HepG2 (cell line): ENCODE results near the gene TMEM62. TPM values are rescaled to one million over a fixed set of nuclear protein-coding genes. Genes with fewer than 3 reads are reported as not detected.

Experiments
- ISX ChIP-seq: sonication (generic); formaldehyde crosslinking; conservative IDR thresholded peaks from 2 replicates; pipeline ENCODE4 v1.5.0; 2020; ENCODE audit warnings: missing genetic modification reagents
- LCORL ChIP-seq, 2 experiments: fragments of 450-650 bp in 1 of 2; sonication (generic) in 1 of 2; formaldehyde crosslinking in 1 of 2; IDR thresholded peaks; 2 replicates each; pipeline versions ENCODE4 v1.5.0 to v1.6.1; 2017 to 2020; ENCODE audit warnings: antibody characterized with exemption in 1 of 2, missing genetic modification reagents in 1 of 2
- SALL1 ChIP-seq: sonication (generic); formaldehyde crosslinking; IDR thresholded peaks from 2 replicates; pipeline ENCODE4 v1.8.0; 2022; ENCODE audit warnings: mild to moderate bottlenecking, missing genetic modification reagents
- ZBTB21 ChIP-seq: sonication (generic); formaldehyde crosslinking; IDR thresholded peaks from 2 replicates; pipeline ENCODE4 v1.4.0; 2020; ENCODE audit warnings: missing genetic modification reagents
- ZNF138 ChIP-seq: sonication (generic); formaldehyde crosslinking; IDR thresholded peaks from 2 replicates; pipeline ENCODE4 v1.5.0; 2020; ENCODE audit warnings: mild to moderate bottlenecking, low read depth, missing genetic modification reagents
- ZNF24 ChIP-seq: fragments of 450-650 bp; IDR thresholded peaks from 2 replicates; pipeline ENCODE4 v1.6.1; 2017; ENCODE audit warnings: antibody characterized with exemption, mild to moderate bottlenecking
- polyA plus RNA-seq, 8 experiments: library from polyadenylated mRNA; depleted of rRNA in 3 of 8; stranded (reverse) in 7 of 8; unstranded in 1 of 8; fragments of >200 nt; fragmentation: Illumina TruSeq in 4 of 8; extraction: Trizol in 4 of 8; gene quantifications; 2 replicates each; pipeline versions ENCODE4 v1.2.1 to v1.2.3, GENCODE V29; 2011 to 2016; ENCODE audit warnings: low read depth in 4 of 8, missing spikeins in 1 of 8, mixed read lengths in 1 of 8; ENCODE audit not compliant: insufficient read depth in 1 of 8
- total RNA-seq, 5 experiments: library from RNA; depleted of rRNA; stranded (reverse); fragments of >200 nt; fragmentation: Illumina TruSeq; extraction: Trizol; gene quantifications; 2 replicates each; pipeline ENCODE4 v1.2.3, GENCODE V29; 2016; ENCODE audit warnings: low read depth in 1 of 5
- TF ChIP-seq, protein P1 (sequence below), 2 experiments: sonication (generic) in 1 of 2; formaldehyde crosslinking in 1 of 2; IDR thresholded peaks; 2 replicates each; pipeline versions ENCODE4 v1.4.0 to v1.6.1; 2018 to 2020; ENCODE audit warnings: missing genetic modification reagents in 2 of 2, borderline replicate concordance in 1 of 2, low read depth in 1 of 2, mild to moderate bottlenecking in 1 of 2, missing biosample characterization in 1 of 2
- TF ChIP-seq, protein P2 (sequence below): sonication (generic); formaldehyde crosslinking; IDR thresholded peaks from 2 replicates; pipeline ENCODE4 v1.4.0; 2020; ENCODE audit warnings: low read depth, missing genetic modification reagents
- TF ChIP-seq, protein P3 (sequence below): sonication (generic); formaldehyde crosslinking; IDR thresholded peaks from 2 replicates; pipeline ENCODE4 v1.4.0; 2020; ENCODE audit warnings: mild to moderate bottlenecking, missing genetic modification reagents, borderline replicate concordance
- TF ChIP-seq, protein P4 (sequence below): sonication (generic); formaldehyde crosslinking; IDR thresholded peaks from 2 replicates; pipeline ENCODE4 v1.5.1; 2020; ENCODE audit warnings: missing genetic modification reagents, mild to moderate bottlenecking, borderline replicate concordance
- TF ChIP-seq, protein P5 (sequence below): sonication (generic); formaldehyde crosslinking; IDR thresholded peaks from 2 replicates; pipeline ENCODE4 v1.5.0; 2020; ENCODE audit warnings: missing genetic modification reagents
- TF ChIP-seq, protein P6 (sequence below): IDR thresholded peaks from 2 replicates; pipeline ENCODE4 v1.6.1; 2016; ENCODE audit warnings: low read depth
- TF ChIP-seq, protein P7 (sequence below): sonication (generic); formaldehyde crosslinking; conservative IDR thresholded peaks from 2 replicates; pipeline ENCODE4 v1.4.0; 2020; ENCODE audit warnings: missing genetic modification reagents

TMEM62 gene
- total and polyA plus RNA-seq, 2 of the 13 experiments (the other 11 are each of a cell fraction or from before 2014, with no cell fraction given), result 14.2 to 20.9 TPM

DNA sequence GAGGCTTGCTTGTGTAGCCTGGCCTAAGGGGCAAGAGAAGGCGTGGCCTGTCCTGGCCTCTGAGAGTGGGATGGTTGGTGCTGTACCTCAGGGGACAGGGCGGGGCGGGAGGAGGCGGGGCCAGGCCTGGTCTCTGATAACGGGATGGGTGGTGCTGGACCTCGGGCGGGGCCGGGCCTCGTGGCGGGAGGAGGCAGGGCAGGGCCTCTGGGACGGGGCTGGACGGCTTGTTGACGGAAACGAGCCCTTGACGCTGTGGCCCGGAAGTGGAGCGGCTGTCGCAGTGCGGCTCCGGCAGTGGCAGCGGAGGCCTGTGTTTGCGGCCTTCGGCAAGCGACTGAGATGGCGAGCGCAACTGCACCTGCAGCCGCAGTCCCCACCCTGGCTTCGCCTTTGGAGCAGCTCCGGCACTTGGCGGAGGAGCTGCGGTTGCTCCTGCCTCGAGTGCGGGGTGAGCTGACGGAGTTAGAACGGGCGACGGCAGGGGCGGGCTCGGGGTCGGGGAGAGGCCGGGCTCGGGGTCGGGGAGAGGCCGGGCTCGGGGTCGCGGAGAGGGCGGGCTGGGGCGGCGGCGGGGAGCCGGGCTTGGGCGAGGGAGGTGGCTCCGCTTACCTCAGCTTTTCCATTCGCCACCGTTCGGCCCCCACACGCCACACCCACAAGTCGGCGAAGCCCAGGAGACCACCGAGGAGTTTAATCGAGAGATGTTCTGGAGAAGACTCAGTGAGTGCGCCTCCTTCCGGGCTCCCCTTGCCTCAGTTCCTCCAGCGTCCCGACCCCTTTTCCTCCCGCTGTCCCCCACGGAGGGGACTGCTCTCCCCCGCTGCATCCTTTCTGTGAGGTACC is 52.0 kb downstream of the TMEM62 start, which contains the start of gene CCNDBP1 (continued):
- TF ChIP-seq, protein P1, sequence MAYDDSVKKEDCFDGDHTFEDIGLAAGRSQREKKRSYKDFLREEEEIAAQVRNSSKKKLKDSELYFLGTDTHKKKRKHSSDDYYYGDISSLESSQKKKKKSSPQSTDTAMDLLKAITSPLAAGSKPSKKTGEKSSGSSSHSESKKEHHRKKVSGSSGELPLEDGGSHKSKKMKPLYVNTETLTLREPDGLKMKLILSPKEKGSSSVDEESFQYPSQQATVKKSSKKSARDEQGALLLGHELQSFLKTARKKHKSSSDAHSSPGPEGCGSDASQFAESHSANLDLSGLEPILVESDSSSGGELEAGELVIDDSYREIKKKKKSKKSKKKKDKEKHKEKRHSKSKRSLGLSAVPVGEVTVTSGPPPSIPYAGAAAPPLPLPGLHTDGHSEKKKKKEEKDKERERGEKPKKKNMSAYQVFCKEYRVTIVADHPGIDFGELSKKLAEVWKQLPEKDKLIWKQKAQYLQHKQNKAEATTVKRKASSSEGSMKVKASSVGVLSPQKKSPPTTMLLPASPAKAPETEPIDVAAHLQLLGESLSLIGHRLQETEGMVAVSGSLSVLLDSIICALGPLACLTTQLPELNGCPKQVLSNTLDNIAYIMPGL (CRISPR knock-in tag; IDR thresholded peaks at IDR 0.05; ENCODE audit: borderline replicate concordance in 1 of 2, low read depth in 1 of 2), result peak; percentile 71 to 88; a peak in 3 of 4 replicates
- TF ChIP-seq ZBTB21 (CRISPR knock-in tag) (no peak), ZNF24 (no peak), ZNF138 (CRISPR knock-in tag) (peak; percentile 87), ISX (CRISPR knock-in tag) (0 out of 2 replicates have a peak, but pooled peaks have one; percentile 41), LCORL (IDR thresholded peaks at IDR 0.05) (no peak; the same call in 1 of the 2 replicates), LCORL (CRISPR knock-in tag; IDR thresholded peaks at IDR 0.05) (peak; percentile 92), SALL1 (CRISPR knock-in tag) (peak; percentile 89)
- TF ChIP-seq, protein P2, sequence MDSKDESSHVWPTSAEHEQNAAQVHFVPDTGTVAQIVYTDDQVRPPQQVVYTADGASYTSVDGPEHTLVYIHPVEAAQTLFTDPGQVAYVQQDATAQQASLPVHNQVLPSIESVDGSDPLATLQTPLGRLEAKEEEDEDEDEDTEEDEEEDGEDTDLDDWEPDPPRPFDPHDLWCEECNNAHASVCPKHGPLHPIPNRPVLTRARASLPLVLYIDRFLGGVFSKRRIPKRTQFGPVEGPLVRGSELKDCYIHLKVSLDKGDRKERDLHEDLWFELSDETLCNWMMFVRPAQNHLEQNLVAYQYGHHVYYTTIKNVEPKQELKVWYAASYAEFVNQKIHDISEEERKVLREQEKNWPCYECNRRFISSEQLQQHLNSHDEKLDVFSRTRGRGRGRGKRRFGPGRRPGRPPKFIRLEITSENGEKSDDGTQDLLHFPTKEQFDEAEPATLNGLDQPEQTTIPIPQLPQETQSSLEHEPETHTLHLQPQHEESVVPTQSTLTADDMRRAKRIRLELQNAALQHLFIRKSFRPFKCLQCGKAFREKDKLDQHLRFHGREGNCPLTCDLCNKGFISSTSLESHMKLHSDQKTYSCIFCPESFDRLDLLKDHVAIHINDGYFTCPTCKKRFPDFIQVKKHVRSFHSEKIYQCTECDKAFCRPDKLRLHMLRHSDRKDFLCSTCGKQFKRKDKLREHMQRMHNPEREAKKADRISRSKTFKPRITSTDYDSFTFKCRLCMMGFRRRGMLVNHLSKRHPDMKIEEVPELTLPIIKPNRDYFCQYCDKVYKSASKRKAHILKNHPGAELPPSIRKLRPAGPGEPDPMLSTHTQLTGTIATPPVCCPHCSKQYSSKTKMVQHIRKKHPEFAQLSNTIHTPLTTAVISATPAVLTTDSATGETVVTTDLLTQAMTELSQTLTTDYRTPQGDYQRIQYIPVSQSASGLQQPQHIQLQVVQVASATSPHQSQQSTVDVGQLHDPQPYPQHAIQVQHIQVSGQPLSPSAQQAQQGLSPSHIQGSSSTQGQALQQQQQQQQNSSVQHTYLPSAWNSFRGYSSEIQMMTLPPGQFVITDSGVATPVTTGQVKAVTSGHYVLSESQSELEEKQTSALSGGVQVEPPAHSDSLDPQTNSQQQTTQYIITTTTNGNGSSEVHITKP, result 0 out of 2 replicates have a peak, but pooled peaks have one; percentile 24
- TF ChIP-seq, protein P3, sequence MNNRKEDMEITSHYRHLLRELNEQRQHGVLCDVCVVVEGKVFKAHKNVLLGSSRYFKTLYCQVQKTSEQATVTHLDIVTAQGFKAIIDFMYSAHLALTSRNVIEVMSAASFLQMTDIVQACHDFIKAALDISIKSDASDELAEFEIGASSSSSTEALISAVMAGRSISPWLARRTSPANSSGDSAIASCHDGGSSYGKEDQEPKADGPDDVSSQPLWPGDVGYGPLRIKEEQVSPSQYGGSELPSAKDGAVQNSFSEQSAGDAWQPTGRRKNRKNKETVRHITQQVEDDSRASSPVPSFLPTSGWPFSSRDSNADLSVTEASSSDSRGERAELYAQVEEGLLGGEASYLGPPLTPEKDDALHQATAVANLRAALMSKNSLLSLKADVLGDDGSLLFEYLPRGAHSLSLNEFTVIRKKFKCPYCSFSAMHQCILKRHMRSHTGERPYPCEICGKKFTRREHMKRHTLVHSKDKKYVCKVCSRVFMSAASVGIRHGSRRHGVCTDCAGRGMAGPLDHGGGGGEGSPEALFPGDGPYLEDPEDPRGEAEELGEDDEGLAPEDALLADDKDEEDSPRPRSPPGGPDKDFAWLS, result no peak
- TF ChIP-seq, protein P4, sequence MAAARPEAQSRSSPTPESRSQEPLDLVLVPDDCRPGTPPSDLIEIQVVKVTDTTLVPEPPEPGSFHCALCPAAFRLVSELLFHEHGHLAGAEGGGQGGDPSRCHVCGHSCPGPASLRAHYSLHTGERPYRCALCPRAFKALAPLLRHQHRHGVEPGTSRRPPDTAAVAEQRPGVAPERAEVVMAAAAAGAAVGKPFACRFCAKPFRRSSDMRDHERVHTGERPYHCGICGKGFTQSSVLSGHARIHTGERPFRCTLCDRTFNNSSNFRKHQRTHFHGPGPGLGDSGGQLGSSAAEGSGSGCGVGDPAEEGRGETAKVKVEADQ (CRISPR knock-in tag), result no peak
- TF ChIP-seq, protein P5, sequence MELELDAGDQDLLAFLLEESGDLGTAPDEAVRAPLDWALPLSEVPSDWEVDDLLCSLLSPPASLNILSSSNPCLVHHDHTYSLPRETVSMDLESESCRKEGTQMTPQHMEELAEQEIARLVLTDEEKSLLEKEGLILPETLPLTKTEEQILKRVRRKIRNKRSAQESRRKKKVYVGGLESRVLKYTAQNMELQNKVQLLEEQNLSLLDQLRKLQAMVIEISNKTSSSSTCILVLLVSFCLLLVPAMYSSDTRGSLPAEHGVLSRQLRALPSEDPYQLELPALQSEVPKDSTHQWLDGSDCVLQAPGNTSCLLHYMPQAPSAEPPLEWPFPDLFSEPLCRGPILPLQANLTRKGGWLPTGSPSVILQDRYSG (CRISPR knock-in tag), result peak; percentile 82
- TF ChIP-seq, protein P6, sequence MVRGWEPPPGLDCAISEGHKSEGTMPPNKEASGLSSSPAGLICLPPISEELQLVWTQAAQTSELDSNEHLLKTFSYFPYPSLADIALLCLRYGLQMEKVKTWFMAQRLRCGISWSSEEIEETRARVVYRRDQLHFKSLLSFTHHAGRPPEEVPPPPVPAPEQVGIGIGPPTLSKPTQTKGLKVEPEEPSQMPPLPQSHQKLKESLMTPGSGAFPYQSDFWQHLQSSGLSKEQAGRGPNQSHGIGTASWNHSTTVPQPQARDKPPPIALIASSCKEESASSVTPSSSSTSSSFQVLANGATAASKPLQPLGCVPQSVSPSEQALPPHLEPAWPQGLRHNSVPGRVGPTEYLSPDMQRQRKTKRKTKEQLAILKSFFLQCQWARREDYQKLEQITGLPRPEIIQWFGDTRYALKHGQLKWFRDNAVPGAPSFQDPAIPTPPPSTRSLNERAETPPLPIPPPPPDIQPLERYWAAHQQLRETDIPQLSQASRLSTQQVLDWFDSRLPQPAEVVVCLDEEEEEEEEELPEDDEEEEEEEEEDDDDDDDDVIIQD (CRISPR knock-in tag), result no peak
- TF ChIP-seq, protein P7, sequence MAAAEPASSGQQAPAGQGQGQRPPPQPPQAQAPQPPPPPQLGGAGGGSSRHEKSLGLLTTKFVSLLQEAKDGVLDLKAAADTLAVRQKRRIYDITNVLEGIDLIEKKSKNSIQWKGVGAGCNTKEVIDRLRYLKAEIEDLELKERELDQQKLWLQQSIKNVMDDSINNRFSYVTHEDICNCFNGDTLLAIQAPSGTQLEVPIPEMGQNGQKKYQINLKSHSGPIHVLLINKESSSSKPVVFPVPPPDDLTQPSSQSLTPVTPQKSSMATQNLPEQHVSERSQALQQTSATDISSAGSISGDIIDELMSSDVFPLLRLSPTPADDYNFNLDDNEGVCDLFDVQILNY, result no peak
